Liver (tissue), 9 donors: ENCODE measurements around the gene AFAP1. TPM values are rescaled to one million over a fixed set of nuclear protein-coding genes. Genes with fewer than 3 reads are reported as not detected.

ENCODE experiments used
- DNase-seq: peaks from one replicate; pipeline ENCODE4 v3.0.0-alpha.2; 2017; ENCODE audit warnings: low spot score
- H3K27ac ChIP-seq, 2 donors: one replicate each; pipeline ENCODE4 v1.7.0; 2013; ENCODE audit warnings: inconsistent platforms in 2 of 2, low read length in 2 of 2, control low read depth in 1 of 2, low read depth in 1 of 2, mild to moderate bottlenecking in 1 of 2
- H3K27me3 ChIP-seq, 4 donors: one replicate each; pipeline versions ENCODE4 v1.6.1 to v1.7.0; 2013; ENCODE audit warnings: low read length in 3 of 4, inconsistent platforms in 1 of 4, mild to moderate bottlenecking in 1 of 4, moderate library complexity in 1 of 4; ENCODE audit not compliant: control insufficient read depth in 4 of 4, insufficient read depth in 4 of 4
- H3K36me3 ChIP-seq, 4 donors: one replicate each; pipeline versions ENCODE4 v1.6.1 to v1.7.0; 2013; ENCODE audit warnings: low read length in 3 of 4, mild to moderate bottlenecking in 3 of 4, low read depth in 1 of 4, moderate library complexity in 1 of 4; ENCODE audit not compliant: control insufficient read depth in 4 of 4, insufficient read depth in 3 of 4
- H3K4me1 ChIP-seq, 4 donors: one replicate each; pipeline versions ENCODE4 v1.6.1 to v1.7.0; 2013; ENCODE audit warnings: low read length in 3 of 4, mild to moderate bottlenecking in 3 of 4, moderate library complexity in 1 of 4; ENCODE audit not compliant: control insufficient read depth in 4 of 4, insufficient read depth in 4 of 4
- H3K4me3 ChIP-seq, 3 donors: one replicate each; pipeline versions ENCODE4 v1.6.1 to v1.7.0; 2013; ENCODE audit warnings: low read length in 3 of 3, control low read depth in 1 of 3, low read depth in 1 of 3, mild to moderate bottlenecking in 1 of 3
- H3K9ac ChIP-seq, 2 donors: one replicate each; pipeline ENCODE4 v1.7.0; 2013; ENCODE audit warnings: low read length in 2 of 2, mild to moderate bottlenecking in 2 of 2, moderate library complexity in 2 of 2, control low read depth in 1 of 2, low read depth in 1 of 2
- H3K9me3 ChIP-seq, 4 donors: one replicate each; pipeline versions ENCODE4 v1.6.1 to v1.7.0; 2013; ENCODE audit warnings: low read length in 3 of 4; ENCODE audit not compliant: control insufficient read depth in 4 of 4
- ATF3 ChIP-seq: IDR thresholded peaks from 2 replicates; pipeline ENCODE4 v1.6.1; 2016; ENCODE audit warnings: antibody characterized with exemption
- EGR1 ChIP-seq, 2 donors: IDR thresholded peaks; 2 replicates each; pipeline ENCODE4 v1.6.1; 2016 to 2018; ENCODE audit warnings: antibody characterized with exemption in 2 of 2, low read depth in 2 of 2
- FOXA1 ChIP-seq: IDR thresholded peaks from 2 replicates; pipeline ENCODE4 v1.6.1; 2016; ENCODE audit warnings: antibody characterized with exemption
- FOXA2 ChIP-seq: IDR thresholded peaks from 2 replicates; pipeline ENCODE4 v1.6.1; 2016; ENCODE audit warnings: antibody characterized with exemption
- GABPA ChIP-seq, 2 donors: IDR thresholded peaks in 1 of 2; conservative IDR thresholded peaks in 1 of 2; 2 replicates each; pipeline ENCODE4 v1.6.1; 2016; ENCODE audit warnings: antibody characterized with exemption in 2 of 2, mild to moderate bottlenecking in 1 of 2, moderate library complexity in 1 of 2
- NR2F2 ChIP-seq: IDR thresholded peaks from 2 replicates; pipeline ENCODE4 v1.6.1; 2016; ENCODE audit warnings: antibody characterized with exemption
- RAD21 ChIP-seq, 2 donors: IDR thresholded peaks; 2 replicates each; pipeline ENCODE4 v1.6.1; 2016; ENCODE audit warnings: antibody characterized with exemption in 2 of 2, mild to moderate bottlenecking in 2 of 2
- REST ChIP-seq: IDR thresholded peaks from 2 replicates; pipeline ENCODE4 v1.6.1; 2016; ENCODE audit warnings: antibody characterized with exemption, mild to moderate bottlenecking
- RXRA ChIP-seq, 2 donors: IDR thresholded peaks; 2 replicates each; pipeline ENCODE4 v1.6.1; 2017 to 2018; ENCODE audit warnings: antibody characterized with exemption in 2 of 2, mild to moderate bottlenecking in 1 of 2
- SP1 ChIP-seq: IDR thresholded peaks from 2 replicates; pipeline ENCODE4 v1.6.1; 2018; ENCODE audit warnings: antibody characterized with exemption, mild to moderate bottlenecking
- TAF1 ChIP-seq: conservative IDR thresholded peaks from 2 replicates; pipeline ENCODE4 v1.6.1; 2016; ENCODE audit warnings: antibody characterized with exemption, mild to moderate bottlenecking
- WGBS: extraction: QIAGEN DNeasy Blood & Tissue Kit; methylation state at CpG from one replicate; pipeline ENCODE4 v1.1.7; 2013; 5-methylcytosine and 5-hydroxymethylcytosine counted together
- polyA plus RNA-seq, 2 donors: library from polyadenylated mRNA; stranded (reverse) in 1 of 2; unstranded in 1 of 2; fragments of 200-250 nt in 1 of 2; fragments of >200 nt in 1 of 2; fragmentation: Nextera tagmentation in 1 of 2; extraction: Ambion mirVana in 1 of 2; gene quantifications; one replicate each; pipeline versions ENCODE4 v1.2.1 to v1.2.3, GENCODE V29; 2013 to 2015
- total RNA-seq, 2 donors: library from RNA; depleted of rRNA; stranded (reverse); fragments of >200 nt; gene quantifications; one replicate each; pipeline ENCODE4 v1.2.3, GENCODE V29; 2014
- donor health status: healthy.
- donor health status: healthy.
- donor health status: healthy.
- donor health status: healthy.
- donor health status: healthy.

AFAP1 gene
- total and polyA plus RNA-seq, 4 donors = 0.40 to 3.2 (median 1.6) TPM

- TF ChIP-seq RAD21 (IDR thresholded peaks at IDR 0.05) (peak in 1 of 2 donors; percentile 5), FOXA1 (no peak), RXRA (IDR thresholded peaks at IDR 0.05) (no peak), SP1 (peak; percentile 62), REST (no peak), ATF3 (no peak)
- Histone ChIP-seq H3K4me3 (no peak overlapping the region), H3K27me3 (no peaks in the 10 kb centered on the region), H3K36me3 (no peaks in the 10 kb centered on the region), H3K9ac (no peak overlapping the region), H3K4me1 (peaks cover 0 to 5% (median 1%) of the 10 kb centered on the region in 4 donors), H3K9me3 (no peaks in the 10 kb centered on the region), H3K27ac (peak overlapping the region; percentile 18 to 54)
- WGBS = 71% methylated on average over 16 of the region's 16 CpGs
- DNase-seq = no peak
Observed at GRCh38 chr4:7968262-7968896, 28.7 kb upstream of the AFAP1 start.

GRCh38 chr4:7967501-7968261 is 28.0 kb upstream of the AFAP1 start:
- Histone ChIP-seq H3K4me3 (no peak overlapping the region), H3K27me3 (no peaks in the 10 kb centered on the region), H3K9ac (no peak overlapping the region), H3K9me3 (no peaks in the 10 kb centered on the region), H3K4me1 (peaks cover 0 to 5% (median 1%) of the 10 kb centered on the region in 4 donors), H3K36me3 (no peaks in the 10 kb centered on the region), H3K27ac (peak overlapping the region; percentile 18 to 54)
- no peak for TF ChIP-seq REST
- TF ChIP-seq GABPA (IDR thresholded peaks at IDR 0.05 in 1 of 2, conservative IDR thresholded peaks at IDR 0.05 in 1 of 2) = no peak
- TF ChIP-seq SP1 = no peak
- TF ChIP-seq NR2F2 = no peak
- no peak for TF ChIP-seq ATF3
- TF ChIP-seq TAF1 = no peak
- TF ChIP-seq EGR1 (IDR thresholded peaks at IDR 0.05; ENCODE audit: low read depth in 2 of 2) = no peak
- no peak for TF ChIP-seq FOXA2
- TF ChIP-seq RAD21 (IDR thresholded peaks at IDR 0.05) = no peak
- no peak for TF ChIP-seq RXRA (IDR thresholded peaks at IDR 0.05)
- 71% methylated on average over 21 of the region's 21 CpGs for WGBS
- DNase-seq = no peak
